HG03280 (cell line): ENCODE data around the gene DNAH5.

ENCODE experiments used
- ATAC-seq: cut with Tn5 transposase; IDR thresholded peaks from one replicate; pipeline ENCODE4 v1.9.1; 2021; ENCODE audit warnings: mild to moderate bottlenecking, moderate library complexity; ENCODE audit not compliant: unreplicated experiment

The DNAH5 gene

DNA sequence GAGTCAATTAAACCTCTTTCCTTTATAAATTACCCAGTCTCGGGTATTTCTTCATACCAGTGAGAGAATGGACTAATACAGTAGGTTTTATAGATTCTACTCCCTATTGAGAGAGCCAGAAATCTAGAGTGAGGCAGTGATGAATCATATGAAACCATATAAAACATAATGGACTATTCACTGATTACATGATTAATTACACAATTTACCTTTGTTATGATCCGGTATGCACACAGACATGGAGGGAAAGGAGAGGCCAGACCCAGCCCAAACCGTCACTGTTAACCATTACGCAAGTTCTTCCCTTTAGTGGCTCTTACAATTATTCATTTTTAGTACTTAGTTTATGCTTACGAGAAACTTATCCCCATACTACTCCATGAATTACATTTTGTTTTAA is 205.0 kb downstream of the DNAH5 start:
- no peak for ATAC-seq

DNA sequence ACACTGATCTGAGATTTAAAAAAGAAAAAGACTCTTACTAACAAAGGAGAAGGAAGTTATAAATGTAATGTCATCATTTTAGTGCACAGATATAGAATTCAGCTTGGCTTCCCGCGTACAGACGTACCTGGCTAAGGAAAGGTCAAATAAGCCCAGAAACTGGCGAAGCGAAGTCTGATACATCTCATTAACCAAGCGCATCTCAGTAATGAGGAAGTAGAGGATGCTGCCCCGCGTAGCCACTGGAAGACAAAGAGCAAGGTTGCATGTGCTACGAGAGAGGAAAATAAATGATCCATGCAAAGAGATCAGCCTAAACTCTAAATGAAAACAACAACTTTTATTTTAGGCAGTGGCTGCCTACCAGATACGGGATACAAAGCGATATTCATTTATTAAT is 208.8 kb downstream of the DNAH5 start:
- ATAC-seq: no peak

DNA sequence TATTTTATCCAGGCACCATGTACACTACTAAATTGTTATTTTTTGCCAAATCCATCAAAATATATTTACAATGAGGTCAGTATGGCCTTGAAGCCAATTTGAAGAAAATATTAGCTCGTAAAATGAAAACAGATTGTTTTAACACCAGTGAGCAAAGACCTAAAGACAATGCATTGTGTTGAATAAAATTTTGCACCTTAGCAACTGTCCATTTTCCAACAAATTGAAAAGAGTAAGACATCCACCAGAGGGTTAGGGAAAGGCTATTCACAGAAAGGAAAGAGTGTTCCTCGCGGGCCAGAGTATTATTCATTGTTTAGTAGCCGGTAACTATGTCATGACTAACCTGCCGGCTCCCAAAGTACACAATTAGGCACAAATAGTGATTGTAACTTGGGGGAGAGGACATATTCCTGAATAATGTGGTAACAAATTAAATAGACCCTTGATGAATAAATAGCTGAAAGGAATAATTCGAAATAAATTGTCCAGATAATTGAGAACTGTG is 213.3 kb downstream of the DNAH5 start:
- ATAC-seq: no peak

DNA sequence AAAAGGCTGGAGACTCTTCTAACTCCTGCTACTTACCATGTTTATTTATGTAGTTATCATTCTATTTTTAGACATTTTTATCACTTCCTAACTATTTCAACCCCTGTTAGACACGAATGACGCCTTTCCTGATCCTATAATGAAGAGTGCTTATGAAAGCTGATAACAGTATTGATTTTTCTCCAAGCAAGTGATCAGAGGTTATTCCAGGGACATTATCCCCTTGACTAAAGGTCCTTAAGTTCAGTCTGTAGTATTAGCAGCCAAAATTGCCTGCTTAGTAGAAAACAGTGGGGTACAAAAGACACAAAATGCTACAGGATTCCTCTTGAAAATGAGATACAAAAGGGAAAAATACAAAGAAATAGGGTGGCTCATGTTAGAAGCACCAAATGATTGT is 235.6 kb downstream of the DNAH5 start:
- ATAC-seq: no peak

DNA sequence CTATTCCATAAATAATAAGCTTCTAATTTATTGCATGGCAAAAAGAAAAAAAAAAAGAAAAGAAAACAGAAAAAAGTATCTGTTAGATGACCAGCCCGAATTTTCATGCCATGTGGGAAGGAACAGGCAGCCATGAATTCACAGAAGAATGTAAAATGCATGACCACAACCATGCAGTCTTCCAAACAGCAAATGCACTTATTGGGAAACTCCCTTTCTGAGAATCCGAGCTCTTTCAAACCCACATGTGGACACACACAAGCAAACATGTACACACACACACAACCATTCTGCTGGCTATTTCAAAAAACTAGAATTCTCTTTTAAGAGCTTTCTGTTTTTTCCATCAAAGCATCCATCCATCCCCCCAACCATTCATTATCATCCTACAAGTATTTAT is 236.1 kb downstream of the DNAH5 start:
- ATAC-seq: no peak

GRCh38 chr5:13704396-13704795 is 240.1 kb downstream of the DNAH5 start:
- no peak for ATAC-seq

GRCh38 chr5:13700626-13701025 is 243.9 kb downstream of the DNAH5 start:
- ATAC-seq: no peak

- no peak for ATAC-seq
Observed at GRCh38 chr5:13698885-13699284, 245.6 kb downstream of the DNAH5 start.

- no peak for ATAC-seq
Observed at GRCh38 chr5:13695076-13695712, 249.3 kb downstream of the DNAH5 start.

GRCh38 chr5:13692172-13692571 is 252.3 kb downstream of the DNAH5 start:
- ATAC-seq: no peak

- ATAC-seq: no peak
Observed at GRCh38 chr5:13676531-13676930, 268.0 kb downstream of the DNAH5 start.

- no peak for ATAC-seq
Observed at GRCh38 chr5:13674391-13674790, 270.1 kb downstream of the DNAH5 start.

DNA sequence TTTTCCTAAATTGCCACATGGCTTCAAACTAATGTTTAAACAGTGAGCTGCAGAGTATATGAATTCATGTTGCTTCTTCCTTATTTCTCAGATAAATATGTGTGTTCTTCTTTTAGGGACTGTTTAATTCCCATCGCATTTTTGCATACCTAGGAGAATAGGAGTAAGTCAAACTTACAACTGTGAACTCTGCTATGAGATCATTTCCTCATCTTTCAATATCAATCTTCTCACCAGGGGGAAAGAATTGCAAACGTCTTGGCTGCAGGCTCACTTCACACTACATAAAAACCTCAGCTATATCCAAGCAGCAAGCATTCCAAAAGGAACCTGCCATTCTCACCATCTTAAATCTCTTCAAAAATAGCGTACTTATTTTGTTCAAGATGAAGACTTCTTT is 271.0 kb downstream of the DNAH5 start:
- ATAC-seq: no peak

GRCh38 chr5:13664377-13664776 is 280.1 kb downstream of the DNAH5 start:
- no peak for ATAC-seq

GRCh38 chr5:13662626-13663025 is 281.9 kb downstream of the DNAH5 start:
- ATAC-seq: no peak

DNA sequence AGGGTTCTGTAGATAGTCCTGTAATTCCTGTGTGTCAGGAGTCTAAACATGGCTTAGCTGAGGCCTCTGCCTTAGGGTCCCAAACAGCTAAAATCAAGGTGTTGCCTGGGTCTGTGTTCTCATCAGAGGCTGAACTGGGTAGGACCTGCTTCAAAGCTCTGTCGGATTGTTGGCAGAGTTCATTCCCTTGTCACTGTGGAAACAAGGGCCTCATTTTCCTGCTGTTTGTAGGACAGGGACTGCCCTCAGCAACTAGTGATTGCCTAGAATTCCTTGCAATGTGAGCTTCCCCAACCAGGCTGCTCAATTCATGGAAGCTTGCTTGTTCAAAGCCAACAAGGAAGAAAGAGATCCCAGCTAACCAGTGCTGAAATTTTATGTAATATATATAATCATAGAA is 283.2 kb downstream of the DNAH5 start:
- ATAC-seq: no peak

- no peak for ATAC-seq
Observed at GRCh38 chr5:13660072-13660471, 284.4 kb downstream of the DNAH5 start.

DNA sequence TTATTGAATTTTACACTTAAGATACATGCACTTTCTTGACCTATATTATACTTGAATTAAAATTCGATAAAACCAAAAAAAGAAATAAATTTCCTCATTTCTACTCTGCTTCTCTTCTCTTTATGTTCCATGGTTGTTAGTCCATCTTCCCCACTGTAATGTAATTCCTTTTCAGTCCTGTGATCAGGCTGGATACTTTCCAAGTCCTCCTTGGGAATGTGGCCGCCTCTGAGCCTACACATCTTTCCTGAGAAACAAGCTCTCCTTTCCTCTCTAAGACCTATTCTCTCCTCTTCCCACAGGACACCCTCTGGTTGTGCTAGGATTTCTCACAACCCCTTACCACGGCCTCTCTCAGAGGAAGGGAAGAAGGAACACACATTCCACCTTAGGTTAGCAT is 285.1 kb downstream of the DNAH5 start:
- ATAC-seq: no peak

- ATAC-seq: no peak
Observed at GRCh38 chr5:13658761-13659160, 285.7 kb downstream of the DNAH5 start.

- no peak for ATAC-seq
Observed at GRCh38 chr5:13658152-13658551, 286.3 kb downstream of the DNAH5 start.

- ATAC-seq: no peak
Observed at GRCh38 chr5:13653709-13654108, 290.8 kb downstream of the DNAH5 start.

GRCh38 chr5:13649656-13650055 is 294.8 kb downstream of the DNAH5 start:
- ATAC-seq: no peak

DNA sequence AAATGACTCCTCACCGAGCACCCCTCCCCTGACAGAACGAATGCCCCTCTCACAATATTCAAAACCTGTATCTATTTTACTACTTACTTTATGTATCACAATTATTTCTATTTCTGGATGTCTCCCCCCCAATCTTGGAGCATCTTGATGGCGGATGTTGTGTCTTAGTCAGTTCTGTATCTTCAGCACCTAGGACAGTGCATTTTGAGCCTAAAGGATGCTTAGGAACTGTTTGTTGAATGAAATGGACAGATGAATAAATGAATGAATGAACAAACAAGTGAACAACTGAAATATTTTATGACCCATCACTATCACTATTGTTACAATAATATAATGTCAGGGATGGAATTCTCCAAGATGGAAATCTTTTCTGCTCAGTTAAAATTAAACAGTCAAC is 295.7 kb downstream of the DNAH5 start:
- no peak for ATAC-seq
